GM18907 (cell line): Measurements from ENCODE around the gene PBX2.

Experiments used
- ATAC-seq: cut with Tn5 transposase; IDR thresholded peaks from one replicate; pipeline ENCODE4 v1.9.1; 2021; ENCODE audit warnings: mild to moderate bottlenecking, moderate library complexity; ENCODE audit not compliant: unreplicated experiment

The PBX2 gene

DNA sequence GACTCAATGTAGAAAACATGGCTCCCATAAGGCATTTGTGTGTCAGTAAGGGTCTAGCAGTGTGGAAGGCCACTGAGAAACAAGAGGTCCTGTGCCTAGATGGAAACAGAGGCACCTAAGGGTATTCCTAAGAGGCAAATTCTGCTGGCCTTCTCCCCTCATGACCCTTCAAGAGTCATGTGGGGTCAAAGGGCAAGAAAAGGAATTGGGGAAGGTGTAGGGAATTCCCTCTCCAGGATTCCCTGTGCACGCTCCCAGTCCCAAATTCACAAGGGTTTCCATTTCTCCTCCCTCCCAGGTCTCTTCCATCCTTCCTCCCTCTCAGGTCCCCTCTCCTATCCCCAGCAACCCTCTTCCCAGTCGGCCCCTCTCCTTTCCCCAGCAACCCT, 14.7 kb downstream of the PBX2 start:
- ATAC-seq: no peak

DNA sequence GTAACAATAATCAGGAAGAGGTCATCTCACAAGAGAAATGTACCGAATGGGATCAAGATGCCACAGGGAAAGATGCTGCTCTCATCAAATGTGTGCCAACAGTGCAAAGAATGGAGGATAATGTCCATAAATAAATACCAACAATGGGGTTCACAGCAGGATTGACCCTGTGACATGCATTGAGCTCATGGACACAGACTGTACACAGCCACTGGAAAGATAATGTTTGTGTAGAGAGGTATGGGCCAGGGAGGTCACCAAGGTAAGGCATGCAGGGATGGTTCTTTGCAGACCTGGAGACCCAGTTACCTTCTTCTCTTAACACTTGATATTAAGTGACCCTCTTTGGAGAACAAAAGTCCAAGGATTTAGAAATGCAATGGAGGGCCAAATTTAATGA, 15.6 kb downstream of the PBX2 start:
- ATAC-seq: no peak

DNA sequence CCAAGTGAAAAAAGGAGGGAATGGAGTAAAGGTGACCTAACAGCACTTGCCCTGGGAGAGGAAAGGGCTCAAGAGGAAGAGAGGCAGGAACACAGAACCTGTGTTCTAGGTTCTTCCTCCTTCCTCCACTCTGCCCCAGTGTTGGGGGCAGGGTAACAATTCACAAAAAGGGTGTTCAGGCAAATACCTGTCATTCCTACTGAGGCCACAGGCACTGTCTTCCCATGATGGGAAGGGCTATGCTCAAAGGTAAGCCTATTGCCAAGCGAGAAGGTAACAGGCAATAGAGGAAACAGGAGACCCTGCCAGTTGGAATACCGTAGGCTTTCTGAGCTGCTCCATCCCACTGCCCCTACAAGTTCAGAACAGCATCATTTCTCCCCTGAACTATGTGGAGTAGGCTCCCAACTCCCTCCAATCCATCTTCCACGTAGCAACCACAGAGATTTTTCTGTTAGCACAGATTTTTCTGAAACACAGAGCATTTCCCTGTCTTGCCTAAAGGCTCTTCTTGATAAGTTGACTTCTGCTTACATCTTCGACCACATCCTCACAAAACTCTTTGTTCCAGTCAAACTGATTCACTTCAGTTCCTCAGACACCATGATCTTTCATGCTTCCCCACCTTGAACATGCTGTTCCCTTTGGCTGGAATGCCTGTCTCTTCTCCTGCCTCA, 16.8 kb downstream of the PBX2 start:
- ATAC-seq: no peak

GRCh38 chr6:32171234-32171633, 18.8 kb downstream of the PBX2 start:
- ATAC-seq: no peak

DNA sequence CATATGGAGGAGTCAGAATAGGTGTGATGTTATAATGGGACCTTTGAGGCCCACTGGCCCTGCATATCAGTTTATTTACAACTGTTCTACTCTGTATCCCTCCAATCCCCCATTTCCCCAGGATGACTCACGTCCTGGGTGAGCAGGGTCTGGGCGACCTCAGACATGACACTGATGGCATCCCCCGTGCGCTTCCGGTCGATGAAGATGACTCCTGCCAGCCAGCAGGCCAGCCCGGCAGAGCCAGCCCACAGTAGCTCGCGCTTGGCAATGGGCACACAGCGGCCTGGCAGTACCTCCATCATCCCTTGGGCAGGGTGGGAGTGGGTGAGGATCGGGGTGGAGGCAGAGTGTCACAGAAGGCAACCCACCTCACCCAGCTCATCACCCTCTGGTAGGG, 19.7 kb downstream of the PBX2 start:
- ATAC-seq: no peak

- no peak for ATAC-seq
Observed at GRCh38 chr6:32168807-32169591, 21.0 kb downstream of the PBX2 start.

DNA sequence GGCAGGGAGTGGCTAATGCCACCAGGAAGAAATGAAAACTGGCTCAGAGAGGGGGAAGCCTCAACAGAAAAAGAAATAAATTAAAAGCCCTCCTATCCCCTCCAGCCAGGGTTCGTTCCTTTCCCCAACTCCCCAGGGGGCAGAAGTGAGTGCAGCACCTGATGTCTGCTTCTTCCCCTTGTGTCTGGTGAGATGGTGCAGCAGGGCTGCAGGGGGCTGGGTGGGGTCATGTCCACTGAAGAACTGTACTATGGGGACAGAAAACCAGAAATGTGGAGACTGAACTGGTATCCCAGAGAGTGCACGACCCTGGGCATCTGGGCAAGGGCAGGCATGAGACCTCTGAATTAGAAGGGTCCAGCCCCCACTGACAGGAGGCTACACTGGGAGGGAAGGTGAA, 21.7 kb downstream of the PBX2 start:
- no peak for ATAC-seq

DNA sequence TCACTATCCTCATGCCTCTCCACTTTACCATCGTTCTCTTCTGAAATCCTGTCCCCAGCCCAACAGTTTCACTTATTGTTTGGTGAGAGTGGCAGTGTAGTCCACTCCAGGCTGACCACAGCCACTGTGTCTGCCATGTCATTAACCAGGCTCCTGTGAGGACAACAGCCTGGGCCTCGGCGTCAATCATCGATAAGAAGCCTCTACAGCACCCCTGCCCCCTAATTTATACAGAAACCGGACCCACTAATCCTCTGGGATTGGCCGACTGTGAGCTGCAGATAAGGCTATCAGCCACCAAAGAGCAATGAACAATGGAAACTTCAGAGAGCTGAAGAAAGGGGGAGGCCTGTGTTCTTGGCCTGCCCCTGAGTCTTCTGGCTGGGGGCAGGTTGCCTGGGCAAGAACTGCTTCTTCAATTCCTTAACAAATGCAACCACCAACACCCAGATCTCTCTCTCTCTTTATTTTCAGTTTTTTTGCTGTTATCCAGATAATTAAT, 22.2 kb downstream of the PBX2 start:
- ATAC-seq: no peak

DNA sequence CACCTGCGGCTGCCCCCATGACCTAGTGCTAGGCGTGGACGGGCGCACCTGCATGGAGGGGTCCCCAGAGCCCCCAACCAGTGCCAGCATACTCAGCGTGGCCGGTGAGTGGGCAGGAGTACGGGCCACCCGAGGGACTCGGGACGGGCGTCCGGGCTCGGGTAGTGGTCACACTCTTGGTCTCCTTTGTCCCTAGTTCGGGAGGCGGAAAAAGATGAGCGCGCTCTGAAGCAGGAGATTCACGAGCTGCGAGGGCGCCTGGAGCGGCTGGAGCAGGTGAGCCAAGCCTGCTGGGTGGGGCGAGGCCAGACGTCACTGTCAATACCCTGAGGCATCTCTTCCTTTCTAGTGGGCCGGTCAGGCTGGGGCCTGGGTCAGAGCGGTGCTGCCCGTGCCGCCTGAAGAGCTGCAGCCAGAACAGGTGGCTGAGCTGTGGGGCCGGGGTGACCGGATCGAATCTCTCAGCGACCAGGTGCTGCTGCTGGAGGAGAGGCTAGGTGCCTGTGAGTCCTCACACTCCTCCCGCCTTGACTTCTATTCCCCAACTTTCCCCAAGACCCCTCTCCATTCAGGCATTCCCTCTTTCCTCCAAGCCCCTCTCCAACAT, 22.7 kb downstream of the PBX2 start:
- no peak for ATAC-seq

DNA sequence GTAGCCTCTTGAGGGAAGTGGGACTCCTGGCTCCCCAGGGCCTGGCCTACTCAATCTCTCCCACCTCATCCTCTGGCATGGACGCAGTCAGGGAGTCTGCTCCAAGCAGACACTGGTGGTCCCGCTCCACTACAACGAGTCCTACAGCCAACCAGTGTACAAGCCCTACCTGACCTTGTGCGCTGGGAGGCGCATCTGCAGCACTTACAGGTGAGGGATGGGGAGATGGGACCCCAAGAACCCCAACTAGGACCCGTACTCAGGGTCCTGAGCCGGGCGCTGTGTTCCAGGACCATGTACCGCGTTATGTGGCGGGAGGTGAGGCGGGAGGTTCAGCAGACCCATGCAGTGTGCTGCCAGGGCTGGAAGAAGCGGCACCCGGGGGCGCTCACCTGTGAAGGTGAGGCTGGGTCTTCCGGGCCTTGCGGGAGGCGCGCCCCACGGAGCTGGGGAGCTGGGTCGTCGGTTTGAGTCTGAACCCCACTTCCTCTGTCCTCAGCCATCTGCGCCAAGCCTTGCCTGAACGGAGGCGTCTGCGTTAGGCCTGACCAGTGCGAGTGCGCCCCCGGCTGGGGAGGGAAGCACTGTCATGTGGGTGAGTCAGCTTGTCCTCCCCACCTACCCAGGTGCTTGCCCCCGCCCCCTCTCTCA, 23.5 kb downstream of the PBX2 start:
- ATAC-seq: no peak

GRCh38 chr6:32164295-32164694, 25.7 kb downstream of the PBX2 start, which contains the start of gene EGFL8:
Gene EGFL8, plus strand, starts transcription at chr6:32164595. Its CDS starts 1,571 bp downstream, at chr6:32166166.
- ATAC-seq: no peak

DNA sequence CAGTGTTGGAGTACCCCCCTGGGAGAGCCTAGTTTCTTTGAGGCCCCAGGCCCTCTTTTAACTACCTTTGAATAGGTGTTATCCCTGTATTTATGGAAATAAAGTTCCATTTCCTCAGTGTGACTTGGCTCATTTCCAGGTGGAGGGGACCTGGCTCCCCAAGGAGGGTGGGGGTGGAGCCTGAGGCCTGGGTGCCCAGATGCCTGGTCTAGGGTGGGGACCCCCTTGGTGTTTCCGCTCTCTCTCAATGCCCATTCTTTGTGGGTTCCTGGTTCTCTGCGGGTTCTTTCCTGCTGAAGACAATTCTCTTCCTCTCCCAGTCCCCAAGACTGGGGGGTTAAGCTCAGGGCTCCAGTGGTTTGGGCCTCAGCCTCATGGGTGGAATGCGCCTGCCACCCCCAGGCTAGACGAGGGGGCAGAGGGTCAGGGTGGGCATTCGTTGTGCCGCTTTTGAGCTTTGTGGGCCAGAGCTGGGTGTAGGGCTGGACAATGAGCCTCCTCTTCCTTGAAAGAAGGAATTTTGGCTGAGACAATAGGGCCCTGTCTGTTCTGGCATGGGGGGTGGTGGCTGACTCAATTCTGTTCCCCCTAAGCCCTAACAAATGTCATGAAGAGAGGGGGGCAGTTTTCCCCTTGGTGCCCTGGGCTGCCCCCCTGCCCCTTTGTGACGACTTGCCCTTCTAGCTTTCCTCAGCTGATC, 26.3 kb downstream of the PBX2 start:
- no peak for ATAC-seq

- no peak for ATAC-seq
Observed at GRCh38 chr6:32158052-32158451, 31.9 kb downstream of the PBX2 start.

DNA sequence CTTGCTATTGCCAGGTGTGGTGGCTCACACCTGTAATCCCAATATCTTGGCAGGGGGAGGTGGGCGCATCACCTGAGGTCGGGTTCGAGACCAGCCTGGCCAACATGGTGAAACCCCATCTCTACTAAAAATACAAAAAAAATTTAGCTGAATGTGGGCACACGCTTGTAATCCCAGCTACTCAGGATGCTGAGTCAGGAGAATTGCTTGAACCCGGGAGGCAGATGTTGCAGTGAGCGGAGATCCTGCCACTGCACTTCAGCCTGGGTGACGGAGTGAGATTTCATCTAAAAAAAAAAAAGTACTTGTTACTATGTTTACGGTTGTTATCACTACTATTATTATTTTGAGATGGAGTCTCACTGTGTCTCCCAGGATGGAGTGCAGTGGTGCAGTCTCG, 33.1 kb downstream of the PBX2 start:
- ATAC-seq: no peak

GRCh38 chr6:32154514-32155161, 35.4 kb downstream of the PBX2 start:
- ATAC-seq: peak; percentile 56

DNA sequence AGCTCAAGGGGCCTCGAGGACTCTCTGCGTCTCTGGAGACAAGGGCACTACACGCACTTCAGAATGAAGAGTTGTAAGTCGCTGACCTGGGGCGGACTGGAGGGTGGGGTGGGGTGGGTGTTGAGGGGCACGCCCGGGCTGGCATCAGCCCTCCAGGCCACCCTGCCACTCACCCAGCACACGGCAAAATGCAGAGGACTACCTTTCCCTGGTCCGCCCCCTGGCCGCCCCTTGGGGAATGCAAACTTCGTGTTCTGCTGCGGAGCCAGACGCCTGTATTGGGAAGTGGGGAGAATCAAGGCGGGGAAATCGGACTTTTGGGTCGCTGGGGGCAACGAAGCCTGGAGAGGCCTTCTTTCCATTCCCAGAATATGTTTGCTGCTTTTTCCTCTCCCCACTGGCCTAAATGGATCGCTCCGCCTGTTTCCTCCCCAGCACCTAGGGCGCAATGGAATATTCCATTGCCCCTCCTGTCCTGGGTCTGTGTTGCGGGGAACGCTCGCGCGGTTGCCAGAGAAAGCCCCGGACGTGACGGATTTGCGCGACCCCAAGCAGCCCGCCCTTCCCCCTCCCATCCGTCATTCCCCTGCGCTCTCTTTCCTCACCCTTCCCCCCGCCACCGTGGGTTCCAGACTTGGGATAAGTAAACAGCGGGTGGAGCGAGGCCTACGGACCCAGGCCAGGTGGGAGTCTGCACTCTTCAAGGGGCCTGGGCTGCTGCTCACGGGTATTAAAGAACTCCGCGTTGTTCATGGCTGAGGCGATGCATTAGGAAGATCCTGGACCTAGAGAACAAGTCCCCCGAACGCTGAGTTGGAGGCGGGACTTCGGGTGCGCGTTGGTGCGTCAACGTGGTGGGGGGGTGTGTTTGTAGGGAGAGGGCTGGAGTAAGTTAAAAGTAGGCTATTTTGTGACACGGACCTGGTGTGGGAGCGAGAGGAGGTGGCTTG, 36.2 kb downstream of the PBX2 start, which contains the start of gene PPT2:
PPT2 (plus strand) TSS at position 578 of the 950 bp plus-strand sequence. CDS start 454 bp downstream, outside the sequence.
- peak; percentile 41 for ATAC-seq

GRCh38 chr6:32152769-32153563, 37.0 kb downstream of the PBX2 start:
- no peak for ATAC-seq
